GF-D8 (cell line): ENCODE results near the gene PRICKLE4.
A peak's percentile ranks its signal among the peaks of the same experiment; 100 is the strongest.
"Not testable (repeated sequence)": the region's sequence is repeated elsewhere in the genome, so short reads cannot be mapped to it uniquely, and the experiment has no call there.

ENCODE experiments used
- DNase-seq: peaks from one replicate; lab custom pipeline; 2025; lab: John Stamatoyannopoulos, UW

PRICKLE4 gene

GRCh38 chr6:41746107-41746506, 34.5 kb upstream of the PRICKLE4 start:
- DNase-seq, result no peak

- no peak for DNase-seq
Observed at GRCh38 chr6:41747256-41748101, 33.1 kb upstream of the PRICKLE4 start, which contains the start of gene PGC. TSS of gene PGC (minus strand) at chr6:41747397. CDS start at chr6:41747334, 63 bp downstream.

- no peak for DNase-seq
Observed at GRCh38 chr6:41748102-41748477, 32.5 kb upstream of the PRICKLE4 start.

- no peak for DNase-seq
Observed at GRCh38 chr6:41748542-41748941, 32.0 kb upstream of the PRICKLE4 start.

GRCh38 chr6:41750374-41750773, 30.2 kb upstream of the PRICKLE4 start:
- no peak for DNase-seq

GRCh38 chr6:41755895-41756294, 24.7 kb upstream of the PRICKLE4 start:
- no peak for DNase-seq

- DNase-seq, result no peak
Observed at GRCh38 chr6:41756354-41756753, 24.2 kb upstream of the PRICKLE4 start.

GRCh38 chr6:41757271-41757670, 23.3 kb upstream of the PRICKLE4 start:
- DNase-seq, result no peak

GRCh38 chr6:41757931-41758640, 22.5 kb upstream of the PRICKLE4 start:
- no peak for DNase-seq

- no peak for DNase-seq
Observed at GRCh38 chr6:41758641-41759035, 21.9 kb upstream of the PRICKLE4 start.

- no peak for DNase-seq
Observed at GRCh38 chr6:41759106-41759904, 21.3 kb upstream of the PRICKLE4 start.

GRCh38 chr6:41759905-41760579, 20.5 kb upstream of the PRICKLE4 start:
- no peak for DNase-seq

GRCh38 chr6:41763470-41763869, 17.1 kb upstream of the PRICKLE4 start:
- DNase-seq, result no peak

- DNase-seq, result not testable (repeated sequence)
Observed at GRCh38 chr6:41766043-41766664, 14.4 kb upstream of the PRICKLE4 start.

GRCh38 chr6:41767112-41767833, 13.3 kb upstream of the PRICKLE4 start:
- DNase-seq, result peak; percentile 15

- peak; percentile 43 for DNase-seq
Observed at GRCh38 chr6:41768545-41769308, 11.9 kb upstream of the PRICKLE4 start.

GRCh38 chr6:41769376-41769775, 11.2 kb upstream of the PRICKLE4 start:
- no peak for DNase-seq

GRCh38 chr6:41770381-41771057, 10.1 kb upstream of the PRICKLE4 start:
- DNase-seq, result no peak
